Caco-2 (cell line): ENCODE results near the gene WFS1. TPM values are rescaled to one million over a fixed set of nuclear protein-coding genes. Genes with fewer than 3 reads are reported as not detected.
A peak's percentile ranks its signal among the peaks of the same experiment; 100 is the strongest.

ENCODE experiments used
- BruUV-seq: library from RNA; stranded (reverse); fragments of 400-500 nt; replicated peaks from 2 replicates; lab custom pipeline; 2021; lab: Mats Ljungman, UMichigan
- CTCF ChIA-PET: fragments of 300-600 bp; sonication (Branson Sonifier 250); formaldehyde crosslinking; loops from one replicate; lab custom pipeline; 2022; ENCODE audit warnings: antibody characterized with exemption; lab: Charles Lee
- POLR2A ChIA-PET: fragments of 300-600 bp; sonication (Branson Sonifier 250); formaldehyde crosslinking; loops from one replicate; lab custom pipeline; 2022; ENCODE audit warnings: antibody characterized with exemption; lab: Charles Lee
- DNase-seq, 2 experiments: peaks; one replicate each; pipeline versions ENCODE4 v3.0.0 to v3.0.0-alpha.2; 2020 to 2022
- H3K27me3 ChIP-seq: replicated peaks from 2 replicates; pipeline ENCODE4 v1.6.0; 2011; ENCODE audit warnings: low read length; ENCODE audit not compliant: control insufficient read depth, insufficient read depth
- H3K36me3 ChIP-seq: 2 replicates; pipeline ENCODE4 v1.5.1; 2011; ENCODE audit warnings: low read length; ENCODE audit not compliant: control insufficient read depth, insufficient read depth
- H3K4me1 ChIP-seq: fragments of 250-450 bp; sonication (Bioruptor Pico); 2 replicates; pipeline ENCODE4 v1.5.1; 2020; ENCODE audit warnings: mild to moderate bottlenecking
- H3K4me3 ChIP-seq: 2 replicates; pipeline ENCODE4 v1.5.1; 2011; ENCODE audit warnings: low read depth, mild to moderate bottlenecking, control low read depth, low read length
- H3K9me3 ChIP-seq: fragments of 250-450 bp; sonication (Bioruptor Pico); 2 replicates; pipeline ENCODE4 v1.5.1; 2020; ENCODE audit warnings: mild to moderate bottlenecking, moderate library complexity
- H3K27ac Mint-ChIP-seq: one replicate; pipeline ENCODE4 v1.8.0; 2022; ENCODE audit warnings: mixed read lengths; ENCODE audit not compliant: unreplicated experiment
- H3K27me3 Mint-ChIP-seq: one replicate; pipeline ENCODE4 v1.8.0; 2022; ENCODE audit warnings: mixed read lengths; ENCODE audit not compliant: insufficient read depth, unreplicated experiment
- H3K36me3 Mint-ChIP-seq: one replicate; pipeline ENCODE4 v1.8.0; 2022; ENCODE audit warnings: mild to moderate bottlenecking, mixed read lengths; ENCODE audit not compliant: insufficient read depth, unreplicated experiment
- H3K4me1 Mint-ChIP-seq: one replicate; pipeline ENCODE4 v1.8.0; 2022; ENCODE audit warnings: low read depth, mixed read lengths; ENCODE audit not compliant: unreplicated experiment
- H3K4me3 Mint-ChIP-seq: one replicate; pipeline ENCODE4 v1.8.0; 2022; ENCODE audit warnings: mild to moderate bottlenecking, moderate library complexity, mixed read lengths; ENCODE audit not compliant: unreplicated experiment
- H3K9me3 Mint-ChIP-seq: one replicate; pipeline ENCODE4 v1.8.0; 2022; ENCODE audit warnings: mixed read lengths; ENCODE audit not compliant: unreplicated experiment
- intact Hi-C: fragments of 100-400 bp; cut with micrococcal nuclease; formaldehyde crosslinking; loops from one replicate; pipeline ENCODE4 v1.10.0; 2022; ENCODE audit not compliant: unreplicated experiment
- total RNA-seq: library from RNA; stranded (reverse); gene quantifications from 2 replicates; pipeline ENCODE4 v1.2.3, GENCODE V29; 2022
- TF ChIP-seq, protein P1 (sequence below), 2 experiments: fragments of 200-600 bp in 1 of 2; IDR thresholded peaks; 1 replicate in 1 of 2; 2 replicates in 1 of 2; pipeline versions ENCODE4 v1.5.1 to v1.8.0; 2011 to 2022; ENCODE audit warnings: antibody characterized with exemption in 1 of 2, control low read depth in 1 of 2, inconsistent platforms in 1 of 2, low read depth in 1 of 2, low read length in 1 of 2, mild to moderate bottlenecking in 1 of 2, moderate library complexity in 1 of 2; ENCODE audit not compliant: insufficient read depth in 1 of 2, severe bottlenecking in 1 of 2, unreplicated experiment in 1 of 2

The WFS1 gene
- total RNA-seq, 1 experiment from 2014 or later = 24.9 TPM

DNA sequence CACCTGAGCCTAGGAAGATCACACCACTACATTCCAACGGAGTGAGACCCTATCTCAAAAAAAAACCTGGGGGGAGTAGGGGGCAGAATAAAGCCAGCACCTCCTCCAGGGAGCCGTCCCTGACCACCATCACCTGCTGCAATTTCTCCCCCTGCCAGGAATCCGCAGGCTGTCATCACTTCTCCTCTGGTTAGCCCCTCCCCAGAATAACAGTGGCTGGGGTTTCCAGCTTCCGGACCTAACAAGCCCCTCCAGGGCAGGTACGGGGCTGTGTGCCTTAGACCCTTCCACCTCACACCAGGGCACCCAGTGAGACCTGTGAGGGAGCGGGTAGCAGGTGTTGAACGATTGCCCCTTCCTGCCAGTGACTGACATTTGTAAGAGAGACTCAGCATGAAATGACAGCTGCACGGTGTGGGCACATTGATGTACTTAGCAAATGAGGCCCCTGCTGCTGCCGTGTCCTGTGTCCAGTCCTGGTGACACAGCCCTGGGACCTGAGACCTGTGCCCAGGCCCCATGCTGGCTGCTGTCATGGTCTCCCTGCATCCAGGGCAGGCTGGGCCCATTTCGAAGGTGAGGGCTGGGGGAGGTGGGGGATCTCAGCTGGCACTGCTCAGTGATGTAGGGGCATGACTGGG lies 6.7 kb upstream of the WFS1 start:
- no peaks in the 10 kb centered on the region for H3K4me1 ChIP-seq
- H3K36me3 Mint-ChIP-seq = no peaks in the 10 kb centered on the region
- no peaks in the 10 kb centered on the region for H3K36me3 ChIP-seq
- CTCF ChIA-PET = interaction anchor here (2.3 kb wide), 1 partner anchor 13 kb away, joined by 12 read pairs; no protein-coding TSS in a partner anchor
- POLR2A ChIA-PET = no interaction called here
- H3K4me3 ChIP-seq = no peak overlapping the region
- H3K9me3 Mint-ChIP-seq = no peaks in the 10 kb centered on the region
- H3K27me3 Mint-ChIP-seq = peaks cover 6% of the 10 kb centered on the region
- DNase-seq = no peak
- TF ChIP-seq, protein P1, sequence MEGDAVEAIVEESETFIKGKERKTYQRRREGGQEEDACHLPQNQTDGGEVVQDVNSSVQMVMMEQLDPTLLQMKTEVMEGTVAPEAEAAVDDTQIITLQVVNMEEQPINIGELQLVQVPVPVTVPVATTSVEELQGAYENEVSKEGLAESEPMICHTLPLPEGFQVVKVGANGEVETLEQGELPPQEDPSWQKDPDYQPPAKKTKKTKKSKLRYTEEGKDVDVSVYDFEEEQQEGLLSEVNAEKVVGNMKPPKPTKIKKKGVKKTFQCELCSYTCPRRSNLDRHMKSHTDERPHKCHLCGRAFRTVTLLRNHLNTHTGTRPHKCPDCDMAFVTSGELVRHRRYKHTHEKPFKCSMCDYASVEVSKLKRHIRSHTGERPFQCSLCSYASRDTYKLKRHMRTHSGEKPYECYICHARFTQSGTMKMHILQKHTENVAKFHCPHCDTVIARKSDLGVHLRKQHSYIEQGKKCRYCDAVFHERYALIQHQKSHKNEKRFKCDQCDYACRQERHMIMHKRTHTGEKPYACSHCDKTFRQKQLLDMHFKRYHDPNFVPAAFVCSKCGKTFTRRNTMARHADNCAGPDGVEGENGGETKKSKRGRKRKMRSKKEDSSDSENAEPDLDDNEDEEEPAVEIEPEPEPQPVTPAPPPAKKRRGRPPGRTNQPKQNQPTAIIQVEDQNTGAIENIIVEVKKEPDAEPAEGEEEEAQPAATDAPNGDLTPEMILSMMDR (IDR thresholded peaks at IDR 0.05; ENCODE audit: insufficient read depth in 1 of 2, low read depth in 1 of 2, low read length in 1 of 2, severe bottlenecking in 1 of 2, unreplicated experiment in 1 of 2) = no peak
- no peak overlapping the region for H3K4me3 Mint-ChIP-seq
- H3K4me1 Mint-ChIP-seq = no peaks in the 10 kb centered on the region
- no TSS peak for BruUV-seq
- no peaks in the 10 kb centered on the region for H3K27me3 ChIP-seq
- no peak overlapping the region for H3K27ac Mint-ChIP-seq
- intact Hi-C loops = no loop called here
- H3K9me3 ChIP-seq = no peaks in the 10 kb centered on the region

DNA sequence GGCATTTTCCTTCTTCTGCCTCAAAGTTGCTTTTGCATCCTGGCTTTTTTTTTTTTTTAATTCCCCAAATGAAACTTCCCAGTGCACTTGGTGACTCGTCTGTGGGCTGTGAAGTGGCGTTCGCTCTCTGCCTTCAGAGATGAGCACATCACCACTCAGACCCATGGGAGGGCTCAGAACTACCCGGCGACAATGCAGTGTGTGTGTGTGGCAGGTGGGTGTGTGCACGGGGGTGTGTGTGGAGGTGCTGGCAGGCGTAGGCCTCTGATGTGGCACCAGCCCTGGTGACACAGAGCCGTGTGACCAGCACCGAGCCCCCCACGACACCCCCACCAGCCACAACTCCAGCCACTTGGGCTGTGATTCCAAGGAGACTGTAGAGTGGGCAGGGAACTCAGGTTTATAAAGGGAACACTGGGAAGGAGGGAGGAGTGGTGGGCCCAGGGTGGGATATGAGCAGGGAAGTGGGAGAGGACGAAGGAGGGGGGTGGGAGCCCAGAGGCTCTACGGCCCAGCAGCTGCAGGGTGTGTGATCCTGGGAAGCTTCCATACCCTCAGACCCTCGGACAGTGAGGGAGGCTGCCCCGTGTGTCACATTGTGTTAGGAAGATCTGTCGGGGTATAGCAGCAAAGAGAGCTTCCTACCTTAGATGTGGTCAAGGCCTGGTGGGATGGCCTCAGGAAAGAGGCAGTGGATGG lies 6.0 kb upstream of the WFS1 start:
- intact Hi-C loops = loop anchor here (1.0 kb wide), 1 partner anchor 64 kb away; no protein-coding TSS in a partner anchor
- POLR2A ChIA-PET = no interaction called here

DNA sequence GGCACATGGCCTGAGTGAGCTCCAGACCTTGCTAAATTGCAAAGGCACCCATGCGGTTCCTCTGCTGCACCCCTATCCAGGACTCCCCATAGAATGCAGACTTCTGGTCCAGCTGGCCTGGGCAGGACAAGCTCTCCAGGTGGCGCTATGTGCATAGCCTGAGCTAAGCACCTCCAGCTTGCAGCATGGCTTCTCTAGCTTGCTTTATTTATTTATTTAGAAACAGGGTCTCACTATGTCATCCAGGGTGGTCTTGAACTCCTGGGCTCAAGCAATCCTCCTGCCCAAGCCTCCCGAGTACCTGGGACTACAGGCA lies 5.5 kb upstream of the WFS1 start:
- no peaks in the 10 kb centered on the region for H3K27me3 ChIP-seq
- no peaks in the 10 kb centered on the region for H3K36me3 ChIP-seq
- 0 out of 2 replicates have a peak, but pooled peaks cover 6% of the 10 kb centered on the region for H3K4me1 ChIP-seq
- H3K4me3 ChIP-seq = no peak overlapping the region
- no peaks in the 10 kb centered on the region for H3K9me3 Mint-ChIP-seq
- H3K9me3 ChIP-seq = no peaks in the 10 kb centered on the region
- TF ChIP-seq, protein P1 (IDR thresholded peaks at IDR 0.05; ENCODE audit: insufficient read depth in 1 of 2, low read depth in 1 of 2, low read length in 1 of 2, severe bottlenecking in 1 of 2, unreplicated experiment in 1 of 2) = peak; percentile 28 to 73
- peaks cover under 1% of the 10 kb centered on the region for H3K36me3 Mint-ChIP-seq
- peaks cover 8% of the 10 kb centered on the region for H3K27me3 Mint-ChIP-seq
- no peak overlapping the region for H3K4me3 Mint-ChIP-seq
- POLR2A ChIA-PET = no interaction called here
- no peak overlapping the region for H3K27ac Mint-ChIP-seq
- CTCF ChIA-PET = interaction anchor here (0.7 to 2.3 kb wide), 6 partner anchors 10 to 68 kb away, joined by 3 to 34 read pairs (median 4); no protein-coding TSS in a partner anchor
- peak; percentile 59 for DNase-seq
- H3K4me1 Mint-ChIP-seq = no peaks in the 10 kb centered on the region
- BruUV-seq = no TSS peak
- intact Hi-C loops = loop anchor here (1.0 kb wide), 1 partner anchor 63 kb away; no protein-coding TSS in a partner anchor

More for the DNA sequence above, 6.0 kb upstream of the WFS1 start:
- Mint-ChIP-seq H3K36me3 (no peaks in the 10 kb centered on the region), H3K4me1 (no peaks in the 10 kb centered on the region), H3K27me3 (peaks cover 8% of the 10 kb centered on the region), H3K9me3 (no peaks in the 10 kb centered on the region), H3K4me3 (no peak overlapping the region), H3K27ac (no peak overlapping the region)
- CTCF ChIA-PET = interaction anchor here (0.7 to 2.3 kb wide), 6 partner anchors 10 to 68 kb away, joined by 3 to 34 read pairs (median 4); no protein-coding TSS in a partner anchor
- Histone ChIP-seq H3K9me3 (no peaks in the 10 kb centered on the region), H3K4me3 (no peak overlapping the region), H3K4me1 (0 out of 2 replicates have a peak, but pooled peaks cover under 1% of the 10 kb centered on the region), H3K36me3 (no peaks in the 10 kb centered on the region), H3K27me3 (no peaks in the 10 kb centered on the region)
- TF ChIP-seq, protein P1 (IDR thresholded peaks at IDR 0.05; ENCODE audit: insufficient read depth in 1 of 2, low read depth in 1 of 2, low read length in 1 of 2, severe bottlenecking in 1 of 2, unreplicated experiment in 1 of 2) = no peak
- DNase-seq = no peak
- no TSS peak for BruUV-seq
